Neural cell (in vitro differentiated cells): ENCODE measurements around the gene ETV3L. TPM values are rescaled to one million over a fixed set of nuclear protein-coding genes. Genes with fewer than 3 reads are reported as not detected.

ENCODE experiments used
- H2AFZ ChIP-seq: fragments of 200-600, 300-800 bp; sonication (generic), shearing (Covaris generic); 2 replicates; pipeline ENCODE4 v1.6.0; 2014; ENCODE audit warnings: low read depth, mild to moderate bottlenecking, antibody characterized with exemption, low read length, moderate library complexity
- H3F3A ChIP-seq: fragments of 200-600 bp; shearing (Covaris generic); 2 replicates; pipeline ENCODE4 v1.6.1; 2016; ENCODE audit warnings: mild to moderate bottlenecking, moderate library complexity, mixed read lengths, antibody characterized with exemption, low read length; ENCODE audit not compliant: insufficient read depth, poor library complexity, severe bottlenecking
- H3K27ac ChIP-seq: fragments of 200-600, 300-800 bp; sonication (generic), shearing (Covaris generic); 2 replicates; pipeline ENCODE4 v1.5.1; 2014; ENCODE audit warnings: mild to moderate bottlenecking, low read length, moderate library complexity
- H3K27me3 ChIP-seq: fragments of 300-800, 200-600 bp; sonication (generic), shearing (Covaris generic); 2 replicates; pipeline ENCODE4 v1.6.0; 2014; ENCODE audit warnings: mild to moderate bottlenecking, low read depth, low read length, moderate library complexity; ENCODE audit not compliant: insufficient read depth
- H3K36me3 ChIP-seq: fragments of 300-800, 200-600 bp; sonication (generic), shearing (Covaris generic); 2 replicates; pipeline ENCODE4 v1.5.1; 2014; ENCODE audit warnings: mild to moderate bottlenecking, antibody characterized with exemption, low read length, moderate library complexity; ENCODE audit not compliant: insufficient read depth
- H3K4me2 ChIP-seq: fragments of 300-800, 200-600 bp; sonication (generic), shearing (Covaris generic); 2 replicates; pipeline ENCODE4 v1.6.0; 2014; ENCODE audit warnings: mild to moderate bottlenecking, low read length
- H3K4me3 ChIP-seq: fragments of 300-800, 200-600 bp; sonication (generic), shearing (Covaris generic); 2 replicates; pipeline ENCODE4 v1.5.1; 2014; ENCODE audit warnings: mild to moderate bottlenecking, low read length, moderate library complexity
- H3K79me2 ChIP-seq: fragments of 200-600 bp; shearing (Covaris generic); replicated peaks from 2 replicates; pipeline ENCODE4 v1.6.0; 2014; ENCODE audit warnings: mild to moderate bottlenecking, low read length, moderate library complexity; ENCODE audit not compliant: insufficient read depth
- H3K9ac ChIP-seq: fragments of 300-800, 200-600 bp; sonication (generic), shearing (Covaris generic); 2 replicates; pipeline ENCODE4 v1.6.1; 2016; ENCODE audit warnings: mild to moderate bottlenecking, low read length, mixed read lengths
- H3K9me2 ChIP-seq: fragments of 200-600 bp; shearing (Covaris generic); 2 replicates; pipeline ENCODE4 v1.6.1; 2016; ENCODE audit warnings: mild to moderate bottlenecking, low read length, mixed read lengths; ENCODE audit not compliant: insufficient read depth
- H3K9me3 ChIP-seq: fragments of 200-600, 300-800 bp; sonication (generic), shearing (Covaris generic); 2 replicates; pipeline ENCODE4 v1.6.1; 2016; ENCODE audit warnings: mild to moderate bottlenecking, mixed run types, low read length, moderate library complexity, mixed read lengths
- H4K20me1 ChIP-seq: fragments of 200-600 bp; shearing (Covaris generic); 2 replicates; pipeline ENCODE4 v1.6.1; 2016; ENCODE audit warnings: mild to moderate bottlenecking, mixed run types; ENCODE audit not compliant: insufficient read depth
- EP300 ChIP-seq: fragments of 450-650 bp; conservative IDR thresholded peaks from 2 replicates; pipeline ENCODE4 v1.6.1; 2014; ENCODE audit warnings: antibody characterized with exemption, mild to moderate bottlenecking, moderate library complexity; ENCODE audit not compliant: poor library complexity, severe bottlenecking
- EZH2 ChIP-seq: fragments of 200-600, 300-800 bp; shearing (Covaris generic), sonication (generic); IDR thresholded peaks from 2 replicates; pipeline ENCODE4 v1.6.1; 2014; ENCODE audit warnings: antibody characterized with exemption, low read length, borderline replicate concordance, mild to moderate bottlenecking; ENCODE audit not compliant: insufficient read depth, poor library complexity, severe bottlenecking
- MXI1 ChIP-seq: fragments of 450-650 bp; conservative IDR thresholded peaks from 2 replicates; pipeline ENCODE4 v1.6.1; 2014; ENCODE audit warnings: antibody characterized with exemption, mild to moderate bottlenecking; ENCODE audit not compliant: poor library complexity, severe bottlenecking
- POLR2AphosphoS5 ChIP-seq: IDR thresholded peaks from 2 replicates; pipeline ENCODE4 v1.6.1; 2012
- RAD21 ChIP-seq: fragments of 450-650 bp; conservative IDR thresholded peaks from 2 replicates; pipeline ENCODE4 v1.6.1; 2014; ENCODE audit warnings: antibody characterized with exemption, mild to moderate bottlenecking, moderate library complexity
- SMC3 ChIP-seq: fragments of 450-650 bp; conservative IDR thresholded peaks from 2 replicates; pipeline ENCODE4 v1.6.1; 2014; ENCODE audit warnings: antibody characterized with exemption, mild to moderate bottlenecking, moderate library complexity; ENCODE audit not compliant: poor library complexity
- TAF1 ChIP-seq: IDR thresholded peaks from 2 replicates; pipeline ENCODE4 v1.6.1; 2012; ENCODE audit warnings: low read depth
- polyA plus RNA-seq: library from polyadenylated mRNA; depleted of rRNA; stranded (reverse); fragments of >200 nt; gene quantifications from 2 replicates; pipeline ENCODE4 v1.2.3, GENCODE V29; 2014
- TF ChIP-seq, protein P1 (sequence below): fragments of 450-650 bp; IDR thresholded peaks from 2 replicates; pipeline ENCODE4 v1.5.1; 2014; ENCODE audit warnings: antibody characterized with exemption, mild to moderate bottlenecking, moderate library complexity; ENCODE audit not compliant: poor library complexity, severe bottlenecking
- TF ChIP-seq, protein P2 (sequence below): IDR thresholded peaks from 2 replicates; pipeline ENCODE4 v1.6.1; 2012; ENCODE audit warnings: borderline replicate concordance

Gene ETV3L
- polyA plus RNA-seq, 1 donor from 2014 or later = not detected

DNA sequence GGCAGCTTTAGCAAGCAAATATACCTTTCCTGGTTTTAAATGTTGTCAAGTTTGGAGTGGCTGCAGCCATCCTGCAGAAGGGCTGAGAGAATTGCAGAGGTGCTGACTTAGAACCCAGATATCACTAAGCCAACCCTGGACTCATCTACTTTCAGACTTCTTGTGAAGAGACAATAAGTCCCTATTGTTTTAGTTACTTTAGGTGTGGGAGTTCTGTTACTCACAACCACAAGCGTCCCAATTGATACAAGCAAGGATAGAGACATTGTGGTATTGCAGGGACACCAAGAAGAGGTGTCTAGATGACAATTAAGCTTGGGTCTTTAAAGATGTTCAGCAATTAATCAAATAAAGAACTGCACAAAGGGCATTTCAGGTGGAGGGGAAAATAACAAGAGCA is 47.4 kb upstream of the ETV3L start:
- H3K9me3 ChIP-seq = no peaks in the 10 kb centered on the region
- no peaks in the 10 kb centered on the region for H3K36me3 ChIP-seq
- no peak overlapping the region for H2AFZ ChIP-seq
- H3F3A ChIP-seq = no peaks in the 10 kb centered on the region
- no peak overlapping the region for H3K27ac ChIP-seq
- H3K27me3 ChIP-seq = no peaks in the 10 kb centered on the region
- H3K4me2 ChIP-seq = no peak overlapping the region
- no peaks in the 10 kb centered on the region for H3K79me2 ChIP-seq
- H4K20me1 ChIP-seq = no peaks in the 10 kb centered on the region
- H3K9ac ChIP-seq = no peak overlapping the region
- no peak for TF ChIP-seq RAD21
- TF ChIP-seq, protein P1, sequence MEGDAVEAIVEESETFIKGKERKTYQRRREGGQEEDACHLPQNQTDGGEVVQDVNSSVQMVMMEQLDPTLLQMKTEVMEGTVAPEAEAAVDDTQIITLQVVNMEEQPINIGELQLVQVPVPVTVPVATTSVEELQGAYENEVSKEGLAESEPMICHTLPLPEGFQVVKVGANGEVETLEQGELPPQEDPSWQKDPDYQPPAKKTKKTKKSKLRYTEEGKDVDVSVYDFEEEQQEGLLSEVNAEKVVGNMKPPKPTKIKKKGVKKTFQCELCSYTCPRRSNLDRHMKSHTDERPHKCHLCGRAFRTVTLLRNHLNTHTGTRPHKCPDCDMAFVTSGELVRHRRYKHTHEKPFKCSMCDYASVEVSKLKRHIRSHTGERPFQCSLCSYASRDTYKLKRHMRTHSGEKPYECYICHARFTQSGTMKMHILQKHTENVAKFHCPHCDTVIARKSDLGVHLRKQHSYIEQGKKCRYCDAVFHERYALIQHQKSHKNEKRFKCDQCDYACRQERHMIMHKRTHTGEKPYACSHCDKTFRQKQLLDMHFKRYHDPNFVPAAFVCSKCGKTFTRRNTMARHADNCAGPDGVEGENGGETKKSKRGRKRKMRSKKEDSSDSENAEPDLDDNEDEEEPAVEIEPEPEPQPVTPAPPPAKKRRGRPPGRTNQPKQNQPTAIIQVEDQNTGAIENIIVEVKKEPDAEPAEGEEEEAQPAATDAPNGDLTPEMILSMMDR = no peak
- TF ChIP-seq POLR2AphosphoS5 = no peak
- TF ChIP-seq SMC3 = no peak
- TF ChIP-seq TAF1 = no peak
- TF ChIP-seq EP300 = no peak
- no peak for TF ChIP-seq EZH2
- TF ChIP-seq, protein P2, sequence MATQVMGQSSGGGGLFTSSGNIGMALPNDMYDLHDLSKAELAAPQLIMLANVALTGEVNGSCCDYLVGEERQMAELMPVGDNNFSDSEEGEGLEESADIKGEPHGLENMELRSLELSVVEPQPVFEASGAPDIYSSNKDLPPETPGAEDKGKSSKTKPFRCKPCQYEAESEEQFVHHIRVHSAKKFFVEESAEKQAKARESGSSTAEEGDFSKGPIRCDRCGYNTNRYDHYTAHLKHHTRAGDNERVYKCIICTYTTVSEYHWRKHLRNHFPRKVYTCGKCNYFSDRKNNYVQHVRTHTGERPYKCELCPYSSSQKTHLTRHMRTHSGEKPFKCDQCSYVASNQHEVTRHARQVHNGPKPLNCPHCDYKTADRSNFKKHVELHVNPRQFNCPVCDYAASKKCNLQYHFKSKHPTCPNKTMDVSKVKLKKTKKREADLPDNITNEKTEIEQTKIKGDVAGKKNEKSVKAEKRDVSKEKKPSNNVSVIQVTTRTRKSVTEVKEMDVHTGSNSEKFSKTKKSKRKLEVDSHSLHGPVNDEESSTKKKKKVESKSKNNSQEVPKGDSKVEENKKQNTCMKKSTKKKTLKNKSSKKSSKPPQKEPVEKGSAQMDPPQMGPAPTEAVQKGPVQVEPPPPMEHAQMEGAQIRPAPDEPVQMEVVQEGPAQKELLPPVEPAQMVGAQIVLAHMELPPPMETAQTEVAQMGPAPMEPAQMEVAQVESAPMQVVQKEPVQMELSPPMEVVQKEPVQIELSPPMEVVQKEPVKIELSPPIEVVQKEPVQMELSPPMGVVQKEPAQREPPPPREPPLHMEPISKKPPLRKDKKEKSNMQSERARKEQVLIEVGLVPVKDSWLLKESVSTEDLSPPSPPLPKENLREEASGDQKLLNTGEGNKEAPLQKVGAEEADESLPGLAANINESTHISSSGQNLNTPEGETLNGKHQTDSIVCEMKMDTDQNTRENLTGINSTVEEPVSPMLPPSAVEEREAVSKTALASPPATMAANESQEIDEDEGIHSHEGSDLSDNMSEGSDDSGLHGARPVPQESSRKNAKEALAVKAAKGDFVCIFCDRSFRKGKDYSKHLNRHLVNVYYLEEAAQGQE = no peak
- no peak for TF ChIP-seq MXI1
- H3K9me2 ChIP-seq = no peaks in the 10 kb centered on the region
- H3K4me3 ChIP-seq = no peak overlapping the region

DNA sequence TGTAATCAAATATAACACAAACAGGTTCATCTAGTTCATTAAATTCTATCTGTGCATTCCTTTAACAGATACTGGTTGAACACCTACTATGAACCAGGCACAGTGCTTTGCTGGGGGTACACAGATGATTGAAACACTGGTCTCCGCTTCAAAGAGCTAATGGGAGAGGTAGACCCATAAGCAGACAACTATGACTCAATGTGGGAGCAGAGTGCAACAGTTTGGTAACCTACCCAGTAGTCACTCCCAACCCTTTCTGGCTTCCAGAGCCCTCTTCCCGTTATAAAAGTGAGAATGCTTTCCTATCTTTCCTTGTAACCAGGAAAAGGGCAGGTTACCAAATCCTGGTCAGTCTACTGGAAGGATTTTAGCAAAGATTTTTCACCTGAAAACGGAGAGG is 46.6 kb upstream of the ETV3L start:
- H2AFZ ChIP-seq = no peak overlapping the region
- H3F3A ChIP-seq = no peaks in the 10 kb centered on the region
- H3K4me2 ChIP-seq = no peak overlapping the region
- TF ChIP-seq TAF1 = no peak
- no peak for TF ChIP-seq EP300
- TF ChIP-seq, protein P2 = no peak
- no peak for TF ChIP-seq RAD21
- no peak for TF ChIP-seq SMC3
- TF ChIP-seq MXI1 = no peak
- TF ChIP-seq POLR2AphosphoS5 = no peak
- H3K4me3 ChIP-seq = no peak overlapping the region
- no peaks in the 10 kb centered on the region for H3K9me3 ChIP-seq
- no peaks in the 10 kb centered on the region for H4K20me1 ChIP-seq
- no peak overlapping the region for H3K27ac ChIP-seq
- H3K27me3 ChIP-seq = no peaks in the 10 kb centered on the region
- H3K9me2 ChIP-seq = no peaks in the 10 kb centered on the region
- H3K36me3 ChIP-seq = no peaks in the 10 kb centered on the region
- no peaks in the 10 kb centered on the region for H3K79me2 ChIP-seq
- H3K9ac ChIP-seq = no peak overlapping the region
